ENCODE measurements around the gene LPCAT1. TPM values are rescaled to one million over a fixed set of nuclear protein-coding genes. Genes with fewer than 3 reads are reported as not detected.

LPCAT1 gene
- total and polyA plus RNA-seq, 2 experiments from 2014 or later = 78.0 to 255 TPM

GRCh38 chr5:1565737-1566734 lies 42.3 kb upstream of the LPCAT1 start (continued):
- TF ChIP-seq ZNF462 (CRISPR knock-in tag; IDR thresholded peaks at IDR 0.05) (no peak), POLR2AphosphoS5 (IDR thresholded peaks at IDR 0.05; ENCODE audit: low read depth) (no peak), EZH2 (IDR thresholded peaks at IDR 0.05; ENCODE audit: low read depth, unreplicated experiment) (no peak), ZNF114 (CRISPR knock-in tag; IDR thresholded peaks at IDR 0.05) (no peak), NANOG (IDR thresholded peaks at IDR 0.05; ENCODE audit: borderline replicate concordance) (no peak), CREB1 (CRISPR knock-in tag; IDR thresholded peaks at IDR 0.05; ENCODE audit: low read depth) (no peak)

GRCh38 chr5:1564824-1565736 lies 41.3 kb upstream of the LPCAT1 start:
- Histone ChIP-seq H2AFZ (no peak overlapping the region), H3F3A (replicated peaks; ENCODE audit: low read depth) (no peaks in the 10 kb centered on the region), H3K4me1 (ENCODE audit: insufficient read depth) (no peaks in the 10 kb centered on the region), H3K27ac (ENCODE audit: low read depth) (no peak overlapping the region), H3K79me2 (replicated peaks; ENCODE audit: insufficient read depth) (no peaks in the 10 kb centered on the region), H3K4me2 (no peak overlapping the region), H4K20me1 (replicated peaks; ENCODE audit: insufficient read depth) (no peaks in the 10 kb centered on the region), H3K4me3 (no peak overlapping the region), H3K27me3 (ENCODE audit: insufficient read depth) (no peaks in the 10 kb centered on the region), H3K36me3 (ENCODE audit: insufficient read depth) (no peaks in the 10 kb centered on the region), H3K9me2 (ENCODE audit: insufficient read depth) (no peaks in the 10 kb centered on the region)
- Mint-ChIP-seq H3K4me1 (no peaks in the 10 kb centered on the region; the same call in 2 of the 3 replicates), H3K4me3 (no peak overlapping the region), H3K9me3 (peaks cover 15% of the 10 kb centered on the region), H3K36me3 (ENCODE audit: low read depth) (peaks cover 4% of the 10 kb centered on the region), H3K27ac (no peak overlapping the region), H3K27me3 (ENCODE audit: insufficient read depth, low read depth, poor library complexity) (peaks cover 8% of the 10 kb centered on the region)
- ATAC-seq (no peak; the same call in none of the 3 replicates), DNase-seq (ENCODE audit: low spot score) (no peak)
- no peak for TF ChIP-seq EZH2phosphoT487 (IDR thresholded peaks at IDR 0.05; ENCODE audit: unreplicated experiment)
- no peak for TF ChIP-seq NANOG (IDR thresholded peaks at IDR 0.05; ENCODE audit: borderline replicate concordance)
- TF ChIP-seq CREB1 (CRISPR knock-in tag; IDR thresholded peaks at IDR 0.05; ENCODE audit: low read depth) = no peak
- no peak for TF ChIP-seq ETS1 (IDR thresholded peaks at IDR 0.05)
- no peak for TF ChIP-seq ZNF331 (CRISPR knock-in tag; IDR thresholded peaks at IDR 0.05; ENCODE audit: low read depth)
- TF ChIP-seq POLR2AphosphoS5 (IDR thresholded peaks at IDR 0.05; ENCODE audit: low read depth) = no peak
- TF ChIP-seq CTCF (conservative IDR thresholded peaks at IDR 0.05; ENCODE audit: low read depth in 2 of 2) = no peak
- no peak for TF ChIP-seq ZNF114 (CRISPR knock-in tag; IDR thresholded peaks at IDR 0.05)
- TF ChIP-seq JUNB (IDR thresholded peaks at IDR 0.05; ENCODE audit: unreplicated experiment) = no peak

Data from GM23338 (cell line).